ENCODE results near the gene OS9.
A peak's percentile ranks its signal among the peaks of the same experiment; 100 is the strongest.

The OS9 gene

GRCh38 chr12:57723630-57723962 is 29.7 kb downstream of the OS9 start:
- DNase-seq (ENCODE audit: low read depth in 2 of 2), result no peak

- no peak for DNase-seq (ENCODE audit: low read depth in 2 of 2)
Measured at GRCh38 chr12:57724003-57724935, 30.3 kb downstream of the OS9 start.

GRCh38 chr12:57724936-57725740 is 31.2 kb downstream of the OS9 start:
- DNase-seq (ENCODE audit: low read depth in 2 of 2), result no peak

- DNase-seq (ENCODE audit: low read depth in 2 of 2), result no peak
Measured at GRCh38 chr12:57725851-57726150, 31.9 kb downstream of the OS9 start.

GRCh38 chr12:57726151-57726883 is 32.4 kb downstream of the OS9 start:
- peak in 1 of 2 donors; percentile 27 for DNase-seq (ENCODE audit: low read depth in 2 of 2)

- no peak for DNase-seq (ENCODE audit: low read depth in 2 of 2)
Measured at GRCh38 chr12:57726884-57727757, 33.2 kb downstream of the OS9 start.

- DNase-seq (ENCODE audit: low read depth in 2 of 2), result no peak
Measured at GRCh38 chr12:57727758-57728395, 33.9 kb downstream of the OS9 start.

GRCh38 chr12:57729321-57729844 is 35.5 kb downstream of the OS9 start:
- no peak for DNase-seq (ENCODE audit: low read depth in 2 of 2)

- DNase-seq (ENCODE audit: low read depth in 2 of 2), result no peak
Measured at GRCh38 chr12:57730336-57731067, 36.6 kb downstream of the OS9 start.

GRCh38 chr12:57731411-57732080 is 37.6 kb downstream of the OS9 start:
- DNase-seq (ENCODE audit: low read depth in 2 of 2), result no peak

- DNase-seq (ENCODE audit: low read depth in 2 of 2), result no peak
Measured at GRCh38 chr12:57732270-57732669, 38.3 kb downstream of the OS9 start.

- DNase-seq (ENCODE audit: low read depth in 2 of 2), result no peak
Measured at GRCh38 chr12:57732726-57733593, 39.0 kb downstream of the OS9 start.

- DNase-seq (ENCODE audit: low read depth in 2 of 2), result no peak
Measured at GRCh38 chr12:57733928-57734327, 40.0 kb downstream of the OS9 start.

GRCh38 chr12:57734591-57734990 is 40.7 kb downstream of the OS9 start:
- DNase-seq (ENCODE audit: low read depth in 2 of 2), result no peak

- DNase-seq (ENCODE audit: low read depth in 2 of 2), result no peak
Measured at GRCh38 chr12:57735198-57735855, 41.4 kb downstream of the OS9 start.

- DNase-seq (ENCODE audit: low read depth in 2 of 2), result no peak
Measured at GRCh38 chr12:57735952-57736740, 42.2 kb downstream of the OS9 start.
